Stimulated activated CD4-positive, alpha-beta T cell treated with anti-CD3 and anti-CD28 coated beads, Interleukin-12 subunit alpha, Interleukin-12 subunit beta, amount 100 ng/mL, for 48 hours (primary cell): Measurements from ENCODE around the gene OLFML2A.
A peak's percentile ranks its signal among the peaks of the same experiment; 100 is the strongest.

ENCODE experiments used
- DNase-seq, 3 donors: peaks; one replicate each; pipeline ENCODE4 v3.0.0-alpha.2; 2020; ENCODE audit warnings: low read depth in 2 of 3, low spot score in 1 of 3

Gene OLFML2A

DNA sequence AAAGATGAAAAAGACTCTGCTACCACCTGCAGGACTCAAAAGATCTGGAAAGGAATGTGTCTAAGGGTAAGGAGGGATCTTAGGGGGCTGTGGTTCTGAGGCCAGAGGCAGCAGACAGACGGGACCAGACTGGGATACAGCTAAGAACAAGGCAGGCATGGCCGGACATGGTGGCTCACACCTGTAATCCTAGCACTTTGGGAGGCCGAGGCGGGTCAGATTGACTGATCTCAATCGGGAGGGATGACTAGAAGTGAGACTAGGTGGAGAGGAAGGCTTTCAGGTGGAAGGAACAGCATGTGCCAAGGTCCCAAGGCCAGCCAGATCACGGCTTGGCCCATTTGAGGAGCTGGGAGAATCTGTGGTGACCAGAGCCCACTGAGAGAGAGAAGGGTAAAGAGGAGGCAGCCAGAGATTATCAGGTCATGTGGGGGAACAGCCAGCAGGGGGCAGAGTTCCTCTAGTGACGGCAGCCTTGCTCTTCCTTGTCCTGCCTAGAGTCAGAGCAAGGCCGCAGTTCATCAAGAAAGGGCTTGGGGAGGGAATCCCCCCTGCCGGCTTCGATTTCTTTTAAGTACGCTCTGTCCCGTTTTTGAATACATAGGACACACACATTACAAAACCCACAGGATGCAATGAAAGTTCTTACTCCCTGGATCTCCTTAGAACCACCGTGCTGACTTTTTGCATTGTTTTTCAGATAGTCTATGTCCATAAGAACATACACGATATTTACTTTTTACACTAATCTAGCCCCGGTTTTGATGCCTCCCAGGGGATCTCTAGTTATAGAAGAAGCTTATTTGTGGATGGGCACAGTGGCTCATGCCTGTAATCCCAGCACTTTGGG, 2.6 kb upstream of the OLFML2A start:
- DNase-seq: peak; percentile 73 to 90 (median 81)

DNA sequence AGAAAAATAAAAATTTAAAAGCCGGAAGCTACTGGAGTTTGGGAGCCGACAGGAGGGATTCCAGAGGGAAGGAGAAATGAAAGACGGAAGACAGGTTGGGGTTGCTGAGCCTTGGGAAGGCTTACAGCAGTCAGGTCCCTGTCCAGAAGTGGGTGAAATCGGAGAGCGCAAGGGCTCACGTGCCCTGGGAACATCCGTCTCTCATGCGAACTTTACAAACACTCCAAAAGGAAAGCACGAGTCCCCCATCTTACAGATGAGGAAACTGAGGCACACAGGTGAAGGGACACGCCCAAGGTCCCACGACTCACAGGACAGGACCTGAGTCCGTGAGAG, 347 bp upstream of the OLFML2A start:
- no peak for DNase-seq

DNA sequence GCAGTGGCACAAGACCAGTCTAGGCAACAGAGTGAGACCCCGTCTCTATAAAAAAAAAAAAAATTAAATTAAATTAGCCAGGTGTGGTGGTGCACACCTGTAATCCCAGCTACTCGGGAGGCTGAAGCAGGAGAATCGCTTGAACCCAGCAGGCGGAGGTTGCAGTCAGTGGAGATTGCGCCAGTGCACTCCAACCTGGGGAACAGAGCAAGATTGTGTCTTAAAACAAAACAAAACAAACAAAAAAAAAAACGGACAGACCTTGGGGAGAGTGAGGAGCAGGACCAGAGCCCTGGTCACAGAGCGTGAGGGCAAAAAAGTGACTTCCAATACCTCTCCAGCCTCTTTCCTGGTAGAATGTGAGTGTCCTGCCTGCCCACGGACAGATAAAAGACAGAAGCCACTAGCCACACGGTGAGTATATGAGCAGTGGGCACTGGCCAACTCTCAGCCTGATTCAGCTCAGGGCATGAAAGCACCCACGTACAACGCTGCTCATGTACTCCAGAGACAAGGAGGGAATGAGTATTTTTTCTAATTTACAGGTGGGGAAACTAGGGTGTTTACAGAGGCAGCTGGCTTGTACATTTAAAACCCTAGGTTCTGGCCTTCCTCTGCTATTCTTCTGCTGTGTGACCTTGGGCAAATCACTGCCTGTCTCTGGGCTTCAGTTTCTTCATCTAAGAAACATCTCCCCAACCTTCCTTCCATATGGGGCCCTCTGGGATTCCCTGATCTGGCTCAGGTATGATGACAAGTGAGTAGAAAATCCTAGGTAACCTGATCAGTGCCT, 1.8 kb downstream of the OLFML2A start:
- DNase-seq: no peak

DNA sequence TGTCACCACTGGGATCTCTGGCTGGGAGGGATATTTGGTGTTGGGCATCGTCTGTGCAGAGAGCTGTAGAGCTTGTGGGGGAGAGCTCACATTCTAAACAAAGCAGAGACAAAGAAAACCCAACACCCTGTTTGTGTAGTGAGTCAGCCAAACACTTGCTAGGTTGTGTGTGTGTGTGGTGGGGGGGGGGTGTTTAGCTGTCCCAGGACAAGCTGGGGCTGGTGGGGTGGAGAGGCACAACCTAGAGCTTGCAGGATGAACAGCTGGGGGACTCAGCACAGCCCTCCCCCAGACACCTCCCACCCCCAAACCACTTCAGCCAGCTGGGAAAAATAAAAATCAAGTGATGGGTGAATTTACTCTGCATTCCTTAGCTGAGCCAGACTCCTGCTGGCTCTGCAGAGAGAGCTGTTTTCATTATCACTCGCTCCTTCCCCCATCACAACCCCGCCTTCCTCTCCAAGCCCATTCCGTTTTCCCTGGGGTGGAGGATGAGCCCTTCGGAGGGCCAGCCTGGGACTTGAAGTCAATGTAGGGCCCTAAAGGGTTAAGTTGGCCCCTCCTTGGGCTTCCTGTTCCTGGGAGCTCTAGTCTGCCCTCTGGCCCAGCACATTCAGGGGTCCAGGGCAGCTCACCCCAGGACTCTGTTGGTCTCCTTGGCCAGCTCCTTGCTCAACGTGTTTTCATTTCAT, 2.6 kb downstream of the OLFML2A start:
- no peak for DNase-seq

DNA sequence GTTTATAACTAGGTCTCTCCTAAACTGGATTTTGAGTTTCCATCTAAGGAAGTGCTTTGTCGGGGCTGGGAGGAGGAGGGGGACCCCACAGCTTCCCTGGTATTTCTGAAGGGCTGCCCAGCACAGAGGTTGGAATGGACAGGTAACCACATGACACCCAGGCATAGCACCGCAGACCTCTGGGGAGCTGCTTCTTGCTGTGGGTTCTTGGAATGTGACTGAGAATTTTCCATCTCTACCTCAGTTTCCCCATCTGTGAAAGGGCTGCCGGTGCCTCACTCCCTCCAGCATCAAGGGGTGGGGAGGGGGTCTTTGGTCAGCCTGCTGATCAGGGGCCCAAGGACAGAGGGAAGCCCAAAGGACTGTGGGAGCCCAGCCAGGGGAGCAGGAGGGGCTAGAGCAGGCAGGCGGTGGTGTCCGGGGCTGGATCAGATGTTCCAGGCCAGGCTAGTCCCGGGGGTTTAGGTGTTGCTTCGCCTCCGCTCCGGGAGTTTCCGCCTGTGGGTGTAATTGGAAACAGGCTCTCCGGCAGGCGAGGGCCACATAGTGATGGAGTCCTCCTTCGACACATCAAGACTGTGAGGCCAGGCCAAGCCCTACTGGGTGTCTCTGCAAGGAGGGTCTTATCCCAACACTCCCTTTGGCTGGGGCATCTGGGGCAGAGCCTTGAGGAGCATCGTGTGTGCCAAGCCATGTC, 3.3 kb downstream of the OLFML2A start:
- no peak for DNase-seq

DNA sequence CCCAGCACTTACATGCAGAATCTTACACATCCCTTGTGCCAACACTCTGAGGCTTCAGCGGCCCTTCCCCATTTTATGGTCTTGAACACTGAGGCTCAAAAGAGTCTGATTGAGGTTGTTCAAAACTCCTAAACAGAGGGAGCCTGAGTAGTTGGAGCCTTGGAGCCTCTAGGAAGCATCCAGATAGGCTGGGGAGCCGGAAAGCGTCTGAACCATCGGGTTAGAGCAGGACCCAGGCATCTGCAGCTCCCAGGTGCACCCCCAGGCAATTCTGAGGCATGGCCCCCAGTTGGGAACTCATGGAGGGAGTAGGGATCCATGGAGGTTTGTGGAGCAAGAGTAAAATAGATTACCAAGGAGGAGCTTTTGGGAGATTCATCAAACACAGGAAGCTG, 3.8 kb downstream of the OLFML2A start:
- no peak for DNase-seq

DNA sequence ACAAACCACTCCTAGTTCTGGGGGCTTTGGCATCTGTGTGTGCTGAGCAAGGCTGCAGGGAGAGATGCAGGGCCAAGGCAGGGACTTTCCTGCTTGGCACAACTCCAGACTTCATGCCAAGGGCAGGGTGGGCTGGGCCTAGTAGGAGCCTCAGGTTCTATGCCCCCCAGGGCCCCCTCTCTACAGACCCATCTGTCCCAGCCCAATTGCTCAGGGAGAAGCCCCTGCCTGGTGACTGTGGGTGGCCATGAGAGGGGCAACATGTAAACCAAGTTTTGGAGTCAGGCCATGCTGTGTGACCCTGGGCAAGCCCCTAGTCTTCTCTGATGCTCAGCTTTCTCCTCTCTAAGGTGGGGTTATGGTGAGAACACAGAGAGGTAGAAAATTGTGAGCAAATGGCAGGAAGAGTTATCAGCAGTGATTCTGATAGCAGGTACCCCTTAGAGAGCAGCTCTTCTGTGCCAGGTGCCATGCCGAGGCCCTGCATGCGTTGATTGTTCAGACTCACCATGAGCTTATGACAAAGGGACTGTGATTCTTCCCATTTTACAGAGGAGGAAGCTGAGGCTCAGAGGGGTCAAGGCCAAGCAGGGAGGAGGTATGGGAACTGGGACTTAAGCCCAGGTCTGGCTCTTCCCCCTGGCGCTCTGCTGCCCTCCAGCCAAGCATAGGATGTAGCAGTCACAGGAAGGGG, 5.2 kb downstream of the OLFML2A start:
- DNase-seq: no peak

DNA sequence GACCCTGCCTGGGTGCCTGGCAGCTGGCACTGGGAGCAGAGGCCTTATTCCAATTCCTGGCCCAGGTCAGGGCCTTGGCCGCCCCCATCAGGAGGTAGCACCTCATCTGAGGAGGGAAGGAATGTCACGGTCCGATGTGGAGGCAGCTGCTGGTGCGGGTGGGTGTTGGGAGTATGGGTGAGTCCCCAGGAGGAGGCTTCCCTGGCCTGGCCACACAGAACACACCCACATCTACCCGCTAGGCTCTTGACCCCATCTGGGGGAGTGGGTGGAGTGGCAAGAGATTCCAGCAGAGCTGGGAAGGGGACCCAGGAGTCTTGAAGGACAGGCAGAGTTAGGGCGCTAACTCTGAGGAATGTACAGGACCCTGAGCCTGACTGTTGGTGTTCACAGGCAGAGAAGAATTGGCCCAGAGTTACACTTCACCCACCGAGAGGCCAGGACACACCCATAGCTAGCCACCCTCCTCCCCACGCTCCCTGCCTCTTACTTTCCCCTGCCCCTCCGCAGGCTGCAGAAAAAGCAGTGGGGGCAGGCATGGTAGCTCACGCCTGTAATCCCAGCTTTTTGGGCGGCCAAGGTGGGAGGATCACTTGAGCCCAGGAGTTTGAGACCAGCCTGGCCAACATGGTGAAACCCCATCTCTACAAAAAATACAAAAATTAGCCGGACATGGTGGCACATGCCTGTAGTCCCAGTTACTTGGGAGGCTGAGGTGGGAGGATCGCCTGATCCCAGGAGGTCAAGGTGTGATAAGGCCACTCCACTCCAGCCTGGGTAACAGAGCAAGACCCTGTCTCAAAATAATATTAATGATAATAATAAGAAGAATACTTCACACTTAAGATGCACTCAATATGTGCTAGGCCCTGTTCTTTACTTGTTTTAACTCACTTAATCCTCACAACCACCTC, 6.0 kb downstream of the OLFML2A start:
- DNase-seq: no peak

DNA sequence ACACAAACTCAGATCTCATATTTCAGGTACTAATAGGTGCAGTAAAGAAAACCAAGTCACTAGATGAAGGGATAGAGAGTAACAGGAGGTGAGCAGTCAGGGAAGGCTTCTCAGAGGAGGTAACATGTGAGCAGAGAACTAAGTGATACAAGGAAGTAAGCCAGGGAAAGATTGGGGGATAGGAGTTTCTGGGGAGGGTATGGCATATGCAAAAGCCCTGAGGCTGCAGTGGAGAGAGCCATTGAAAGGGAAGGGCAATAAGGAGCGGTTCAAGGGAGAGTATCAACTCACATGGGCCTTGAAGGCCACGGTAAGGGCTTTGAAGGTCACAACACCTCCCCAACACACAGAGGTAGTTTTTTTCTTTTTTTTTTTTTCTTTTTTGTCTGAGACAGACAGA, 6.9 kb downstream of the OLFML2A start:
- no peak for DNase-seq

DNA sequence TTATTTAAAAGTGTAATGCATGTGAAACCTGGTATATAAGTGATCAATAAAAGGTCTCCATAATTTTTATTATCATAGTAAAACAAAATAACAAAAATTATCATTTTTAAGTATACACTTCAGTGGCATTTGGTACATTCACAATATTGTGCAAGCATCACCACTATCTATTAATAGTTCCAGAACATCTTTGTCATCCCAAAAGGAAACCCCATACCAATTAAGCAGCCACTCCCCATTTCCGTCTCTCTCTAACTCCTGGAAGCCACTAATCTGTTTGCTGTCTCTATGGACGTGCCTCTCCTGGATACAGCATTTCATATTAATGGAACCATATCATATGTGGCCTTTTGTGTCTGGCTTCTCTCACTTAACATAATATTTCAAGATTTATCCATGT, 7.6 kb downstream of the OLFML2A start:
- no peak for DNase-seq

DNA sequence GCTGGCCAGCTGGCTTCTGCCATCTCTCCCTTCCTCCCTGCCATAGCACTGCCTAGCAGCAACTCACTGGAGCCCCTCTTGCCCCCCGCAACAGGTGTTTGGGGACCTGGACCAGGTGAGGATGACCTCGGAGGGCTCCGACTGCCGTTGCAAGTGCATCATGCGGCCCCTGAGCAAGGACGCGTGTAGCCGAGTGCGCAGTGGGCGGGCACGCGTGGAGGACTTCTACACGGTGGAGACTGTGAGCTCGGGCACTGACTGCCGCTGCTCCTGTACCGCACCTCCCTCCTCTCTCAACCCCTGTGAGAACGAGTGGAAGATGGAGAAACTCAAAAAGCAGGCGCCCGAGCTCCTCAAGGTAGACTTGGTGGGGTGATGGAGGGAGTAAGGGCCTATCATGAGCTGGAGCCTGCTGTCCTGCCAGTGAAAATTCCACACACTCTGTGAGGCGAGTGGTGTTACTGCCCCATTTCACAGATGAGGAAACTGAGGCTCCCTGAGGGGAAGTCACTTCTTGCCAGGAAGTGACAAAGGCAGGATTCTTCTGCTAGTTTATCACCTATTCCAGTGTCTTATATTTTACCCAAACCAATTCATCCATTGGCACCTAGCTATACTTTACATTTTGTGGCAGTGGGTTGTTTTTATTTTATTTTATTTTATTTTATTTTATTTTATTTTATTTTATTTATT, 10.1 kb downstream of the OLFML2A start:
- DNase-seq: no peak

DNA sequence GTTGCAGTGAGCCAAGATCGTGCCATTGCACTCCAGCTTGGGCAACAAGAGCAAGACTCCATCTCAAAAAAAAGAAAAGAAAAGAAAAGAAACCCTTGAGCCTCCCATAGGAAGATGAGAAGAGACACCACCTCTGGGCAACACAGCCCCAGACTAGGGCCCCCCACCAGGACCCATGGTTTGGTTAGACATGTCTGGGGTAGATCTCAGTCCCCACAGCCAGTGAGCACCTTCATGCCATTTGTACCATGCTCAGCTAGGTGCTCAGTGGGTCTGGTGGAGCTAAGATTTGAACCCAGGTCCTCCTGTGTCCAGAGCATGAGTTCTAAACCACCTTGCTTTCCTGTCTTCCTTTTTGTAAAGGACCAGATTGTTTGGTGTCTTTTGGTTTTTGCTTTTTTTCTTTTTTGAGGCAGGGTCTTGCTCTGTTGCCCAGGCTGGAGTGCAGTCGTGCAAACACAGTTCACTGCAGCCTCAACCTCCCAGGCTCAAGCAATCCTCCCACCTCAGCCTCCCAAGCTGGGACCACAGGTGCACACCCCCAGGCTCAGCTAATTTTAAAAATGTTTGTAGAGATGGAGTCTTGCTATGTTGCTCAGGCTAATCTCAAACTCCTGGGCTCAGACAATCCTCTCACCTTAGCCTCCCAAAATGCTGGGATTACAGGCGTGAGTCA, 11.7 kb downstream of the OLFML2A start:
- DNase-seq: no peak

DNA sequence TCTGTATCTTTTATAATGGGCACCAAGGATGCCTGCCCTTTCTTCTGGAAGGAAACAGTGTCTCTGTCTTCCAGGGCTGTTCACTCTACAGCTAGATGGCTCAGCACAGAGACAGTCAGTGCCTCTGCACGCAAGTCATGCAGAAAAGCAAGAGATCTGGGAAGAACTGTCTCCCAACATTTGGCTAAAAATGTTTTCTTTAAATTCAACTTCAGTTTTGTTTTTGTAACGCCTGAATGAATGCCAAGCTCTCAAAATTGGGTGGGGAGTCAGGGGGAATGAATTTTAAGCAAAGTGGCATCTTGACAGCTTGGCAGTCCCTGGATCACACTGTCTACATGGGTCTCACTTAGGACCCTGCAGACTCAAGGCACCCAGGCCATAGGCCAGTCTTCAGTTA, 12.6 kb downstream of the OLFML2A start:
- DNase-seq: no peak

DNA sequence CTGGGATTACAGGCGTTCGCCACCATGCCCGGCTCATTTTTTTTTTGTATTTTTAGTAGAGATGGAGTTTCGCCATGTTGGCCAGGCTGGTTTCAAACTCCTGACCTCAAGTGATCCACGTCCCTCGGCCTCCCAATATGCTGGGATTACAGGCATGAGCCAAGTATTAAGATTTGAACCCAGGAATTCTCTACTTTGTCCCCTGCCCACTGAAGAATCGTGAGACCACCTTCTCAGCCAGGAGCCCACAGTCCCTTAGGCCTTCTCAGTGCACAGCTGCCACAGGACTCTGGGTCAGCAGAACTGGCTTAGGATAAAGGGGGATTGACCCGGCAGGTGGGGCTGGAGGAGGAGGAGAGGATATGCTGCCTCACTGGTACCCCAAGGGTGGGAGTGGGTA, 13.4 kb downstream of the OLFML2A start:
- DNase-seq: no peak

DNA sequence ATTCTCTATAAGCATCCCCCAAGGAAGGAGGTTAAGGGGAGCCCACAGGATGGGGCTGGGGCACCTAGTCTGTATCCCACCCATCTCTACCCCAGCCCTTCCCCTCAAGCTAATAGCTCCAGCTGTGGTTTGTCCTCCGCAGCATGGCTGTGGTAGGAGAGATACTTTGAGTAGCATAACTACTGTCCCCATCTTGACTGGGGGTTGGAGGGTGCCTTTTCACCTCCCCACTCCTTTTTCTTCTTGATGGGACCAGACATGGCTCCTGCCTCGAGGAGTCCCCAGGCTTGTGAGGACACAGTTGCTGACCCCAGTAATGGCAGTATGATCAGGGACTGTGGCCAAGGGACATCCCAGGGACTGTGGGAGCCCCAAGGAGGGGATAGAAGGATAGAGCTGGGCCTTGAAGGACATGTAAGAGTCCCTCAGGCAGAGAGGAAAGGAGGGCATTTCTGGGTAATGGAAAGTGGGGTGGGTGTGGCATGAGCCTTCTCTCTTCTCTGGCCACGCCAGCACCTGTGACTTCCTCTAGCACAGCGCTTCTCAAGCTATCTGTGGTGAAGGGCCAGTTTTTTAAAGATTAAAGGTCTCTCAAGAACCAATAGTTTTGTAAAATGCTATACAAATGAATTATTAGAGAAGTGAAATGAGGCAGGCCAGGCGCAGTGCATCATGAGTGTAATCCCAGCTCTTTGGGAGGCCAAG, 14.0 kb downstream of the OLFML2A start:
- DNase-seq: no peak

DNA sequence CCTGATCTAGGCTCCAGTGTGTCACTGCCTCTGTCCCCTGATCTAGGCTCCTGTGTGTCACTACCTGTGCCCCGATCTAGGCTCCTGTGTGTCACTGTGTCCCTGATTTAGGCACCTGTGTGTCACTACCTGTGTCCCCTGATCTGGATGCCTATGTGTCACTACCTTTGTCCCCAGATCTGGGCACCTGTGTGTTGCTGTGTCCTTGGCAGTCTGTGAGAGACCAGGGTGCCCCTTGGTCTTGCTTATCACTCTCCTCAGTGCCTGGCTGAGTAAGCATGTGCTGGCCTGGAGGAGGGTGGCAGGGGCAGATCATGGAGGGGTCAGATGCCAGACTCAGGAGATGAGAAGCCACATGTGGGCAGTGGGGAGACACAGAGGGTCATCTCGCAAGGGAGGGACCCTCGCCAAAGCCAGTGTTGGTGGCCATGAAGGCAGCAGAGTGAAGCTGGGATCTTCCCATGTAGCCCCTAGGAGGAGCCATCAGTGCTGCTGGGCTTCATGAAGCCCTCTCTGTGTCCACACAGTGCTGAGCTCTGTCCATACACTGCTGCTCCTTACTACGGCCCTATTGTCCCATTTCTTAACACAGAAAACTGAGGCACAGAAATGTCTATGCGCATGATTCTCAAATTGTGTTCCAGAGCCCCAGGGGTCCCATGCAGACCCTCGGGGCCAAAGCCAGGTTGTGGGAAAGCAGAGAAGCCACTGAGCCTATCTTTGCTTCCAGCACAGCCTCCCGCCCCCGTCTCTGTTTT, 15.5 kb downstream of the OLFML2A start:
- no peak for DNase-seq

DNA sequence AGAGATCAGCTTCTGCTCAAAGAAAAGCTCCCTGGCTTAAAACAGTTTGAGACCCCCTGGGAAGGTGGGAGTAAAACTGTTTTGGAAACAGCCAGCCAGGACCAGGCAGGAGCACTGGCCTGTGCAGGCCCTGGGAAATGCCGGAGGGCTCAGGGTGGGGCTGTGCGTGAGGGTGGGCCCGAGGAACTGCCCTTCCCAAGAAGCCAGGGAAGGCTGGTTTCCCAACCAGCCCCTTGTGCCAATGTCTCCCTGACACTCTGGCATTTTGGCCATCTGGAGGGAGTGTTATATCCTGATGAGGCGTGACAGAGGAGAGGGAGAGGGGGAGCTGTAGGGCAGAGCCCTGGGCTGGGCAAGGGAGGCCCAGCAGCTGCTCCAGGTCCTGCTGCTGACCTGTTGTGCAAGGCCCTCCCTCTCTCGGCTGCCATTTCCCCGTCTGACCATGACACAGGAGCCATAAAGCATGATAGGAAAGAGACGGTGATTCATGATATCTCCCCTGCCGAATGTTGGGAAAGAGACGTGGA, 16.1 kb downstream of the OLFML2A start:
- no peak for DNase-seq
